ENCODE results near the gene WNT1.
A peak's percentile ranks its signal among the peaks of the same experiment; 100 is the strongest.

Gene WNT1

GRCh38 chr12:48973941-48974673, 4.0 kb upstream of the WNT1 start:
- H3K4me3 ChIP-seq (ENCODE audit: low read length): no peak overlapping the region
- peak; percentile 57 for TF ChIP-seq CTCF (conservative IDR thresholded peaks at IDR 0.05; ENCODE audit: low read length)
- DNase-seq (ENCODE audit: low read depth): no peak

- peak; percentile 51 for TF ChIP-seq CTCF (conservative IDR thresholded peaks at IDR 0.05; ENCODE audit: low read length)
- H3K4me3 ChIP-seq (ENCODE audit: low read length): no peak overlapping the region
- DNase-seq (ENCODE audit: low read depth): no peak
Measured at GRCh38 chr12:48977290-48978281, 536 bp upstream of the WNT1 start.

GRCh38 chr12:48978741-48979601, 849 bp downstream of the WNT1 start:
- no peak for DNase-seq (ENCODE audit: low read depth)
- H3K4me3 ChIP-seq (ENCODE audit: low read length): peak overlapping the region; percentile 9
- TF ChIP-seq CTCF (conservative IDR thresholded peaks at IDR 0.05; ENCODE audit: low read length): no peak

- no peak for TF ChIP-seq CTCF (conservative IDR thresholded peaks at IDR 0.05; ENCODE audit: low read length)
- H3K4me3 ChIP-seq (ENCODE audit: low read length): peak overlapping the region; percentile 9; the same call in 1 of the 2 replicates
- no peak for DNase-seq (ENCODE audit: low read depth)
Measured at GRCh38 chr12:48979602-48980388, 1.7 kb downstream of the WNT1 start.

- DNase-seq (ENCODE audit: low read depth): no peak
- no peak overlapping the region for H3K4me3 ChIP-seq (ENCODE audit: low read length)
- TF ChIP-seq CTCF (conservative IDR thresholded peaks at IDR 0.05; ENCODE audit: low read length): no peak
Measured at GRCh38 chr12:48980389-48980952, 2.3 kb downstream of the WNT1 start.
